ENCODE measurements around the gene ERFL.
A peak's percentile ranks its signal among the peaks of the same experiment; 100 is the strongest.

ERFL gene

DNA sequence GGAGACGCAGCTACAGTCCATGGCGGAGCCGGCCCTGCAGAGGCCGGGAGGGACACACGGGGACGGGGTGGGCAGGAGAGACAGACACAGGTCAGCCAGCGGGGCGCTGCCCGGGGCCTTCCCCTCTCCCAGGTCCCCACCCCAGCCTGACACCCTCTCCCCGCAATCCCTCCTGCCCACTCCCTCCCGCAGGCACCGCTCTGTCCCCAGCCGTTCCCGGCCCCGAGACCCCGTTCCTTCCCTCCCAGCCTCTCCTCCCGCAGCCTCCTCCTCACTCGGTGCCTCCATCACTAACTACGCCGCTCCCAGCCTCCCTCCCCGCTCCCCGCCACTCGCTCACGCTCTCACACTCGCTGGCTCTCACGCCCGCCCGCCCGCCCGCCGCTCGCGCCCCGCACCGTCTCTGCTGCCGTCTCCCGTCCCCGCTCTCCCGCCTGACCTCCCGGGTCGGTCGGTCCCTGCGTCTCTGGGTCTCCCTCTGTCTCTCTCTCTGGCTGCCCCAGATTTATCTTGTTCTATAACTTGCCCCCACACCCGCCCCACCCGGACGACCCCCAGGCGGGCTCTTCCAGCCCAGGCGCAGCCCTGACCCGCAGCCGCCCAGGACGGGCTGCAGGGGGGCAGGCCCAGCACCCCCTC, 15.2 kb downstream of the ERFL start:
- DNase-seq = no peak

- no peak for DNase-seq
Observed at GRCh38 chr19:41911889-41912731, 16.1 kb downstream of the ERFL start.

- DNase-seq = no peak
Observed at GRCh38 chr19:41910992-41911888, 17.0 kb downstream of the ERFL start.

GRCh38 chr19:41910240-41910991, 17.8 kb downstream of the ERFL start:
- DNase-seq = no peak

GRCh38 chr19:41909706-41910105, 18.5 kb downstream of the ERFL start:
- no peak for DNase-seq

DNA sequence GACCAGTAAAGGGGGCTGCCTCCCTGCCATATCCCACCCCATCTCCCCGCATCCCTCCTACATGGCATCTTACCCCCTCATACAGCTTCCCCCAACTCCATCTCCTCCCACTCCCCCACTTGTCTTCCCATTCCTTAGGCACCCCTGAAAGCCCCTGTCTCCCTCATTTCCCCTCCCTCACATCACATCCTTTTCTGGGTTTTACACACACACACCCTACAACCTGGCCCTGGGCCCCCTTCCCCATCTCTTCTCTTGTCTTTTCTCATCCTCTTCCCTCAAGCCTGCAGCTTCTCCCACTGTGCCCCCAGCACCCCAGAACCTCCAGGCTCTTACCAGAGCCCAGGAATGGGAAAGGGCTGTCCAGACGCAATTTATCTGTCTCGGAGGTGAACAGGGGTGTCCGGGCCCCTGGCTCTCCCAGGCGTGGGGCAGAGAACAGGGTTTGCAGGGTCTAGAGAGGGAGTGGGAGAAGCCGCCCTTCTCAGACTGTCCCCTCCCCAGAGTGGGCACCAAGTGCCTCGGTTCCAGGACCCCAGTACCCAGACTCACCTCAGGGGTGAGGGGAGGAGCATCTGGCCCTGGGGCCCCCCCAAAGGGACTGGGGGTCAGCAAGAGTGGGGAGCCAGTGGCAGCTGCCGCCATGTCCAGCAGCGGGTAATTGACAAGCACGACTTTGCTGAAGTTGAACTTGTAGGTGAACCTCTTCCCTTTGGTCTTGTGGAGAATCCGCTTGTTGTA, 19.4 kb downstream of the ERFL start:
- DNase-seq = no peak

- no peak for DNase-seq
Observed at GRCh38 chr19:41907994-41908615, 20.1 kb downstream of the ERFL start.

DNA sequence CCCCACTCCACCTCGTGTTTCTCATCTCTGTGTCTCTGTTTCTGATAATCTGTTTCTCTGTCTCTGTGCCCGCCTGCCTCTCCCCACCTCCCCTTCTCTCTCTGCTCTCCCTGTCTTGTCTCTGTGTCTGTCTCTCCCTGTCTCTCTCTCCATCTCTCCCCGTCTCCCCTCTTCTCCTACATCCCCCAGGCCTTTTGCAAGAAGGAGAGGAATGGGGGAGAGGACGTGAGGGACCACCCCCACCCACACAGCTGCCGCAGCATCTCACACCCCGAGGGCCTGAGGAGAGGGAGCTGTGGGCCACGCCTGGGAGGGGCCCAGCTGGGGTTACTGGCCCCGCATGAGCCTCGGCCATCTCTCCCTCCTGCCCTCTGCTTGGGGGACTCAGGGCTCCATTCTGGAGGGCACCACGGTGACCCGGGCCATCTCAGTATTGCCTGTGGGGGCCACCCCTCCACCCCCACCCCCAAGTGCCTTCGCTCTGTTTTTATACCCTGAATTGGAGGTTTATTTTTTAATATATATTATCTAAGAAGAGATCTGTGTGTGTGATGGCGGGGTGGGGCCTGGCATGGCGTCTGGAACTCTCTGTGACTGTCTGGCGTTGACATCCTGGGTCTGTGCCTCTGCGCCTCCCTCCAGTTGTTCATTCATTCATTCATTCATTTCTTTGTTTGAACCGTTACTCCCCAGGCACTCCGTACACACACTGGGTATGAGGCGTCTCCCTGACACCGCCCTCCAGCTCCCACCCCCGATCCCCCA, 21.2 kb downstream of the ERFL start:
- no peak for DNase-seq

DNA sequence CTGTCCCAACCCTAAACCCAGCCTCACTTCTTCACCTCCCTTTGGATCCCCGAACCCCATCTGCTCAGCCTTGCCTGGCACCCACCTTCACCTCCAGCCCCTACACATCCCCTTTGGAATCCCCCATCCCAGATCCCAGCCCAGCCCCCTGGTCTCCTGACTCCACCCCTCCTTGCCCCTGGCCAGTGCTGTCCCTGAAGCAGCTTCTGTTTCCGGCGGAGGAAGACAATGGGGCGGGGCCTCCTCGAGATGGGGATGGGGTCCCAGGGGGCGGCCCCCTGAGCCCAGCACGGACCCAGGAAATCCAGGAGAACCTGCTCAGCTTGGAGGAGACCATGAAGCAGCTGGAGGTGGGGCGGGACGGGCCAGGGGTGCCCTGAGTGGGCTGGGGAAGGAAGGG, 22.0 kb downstream of the ERFL start:
- no peak for DNase-seq

DNA sequence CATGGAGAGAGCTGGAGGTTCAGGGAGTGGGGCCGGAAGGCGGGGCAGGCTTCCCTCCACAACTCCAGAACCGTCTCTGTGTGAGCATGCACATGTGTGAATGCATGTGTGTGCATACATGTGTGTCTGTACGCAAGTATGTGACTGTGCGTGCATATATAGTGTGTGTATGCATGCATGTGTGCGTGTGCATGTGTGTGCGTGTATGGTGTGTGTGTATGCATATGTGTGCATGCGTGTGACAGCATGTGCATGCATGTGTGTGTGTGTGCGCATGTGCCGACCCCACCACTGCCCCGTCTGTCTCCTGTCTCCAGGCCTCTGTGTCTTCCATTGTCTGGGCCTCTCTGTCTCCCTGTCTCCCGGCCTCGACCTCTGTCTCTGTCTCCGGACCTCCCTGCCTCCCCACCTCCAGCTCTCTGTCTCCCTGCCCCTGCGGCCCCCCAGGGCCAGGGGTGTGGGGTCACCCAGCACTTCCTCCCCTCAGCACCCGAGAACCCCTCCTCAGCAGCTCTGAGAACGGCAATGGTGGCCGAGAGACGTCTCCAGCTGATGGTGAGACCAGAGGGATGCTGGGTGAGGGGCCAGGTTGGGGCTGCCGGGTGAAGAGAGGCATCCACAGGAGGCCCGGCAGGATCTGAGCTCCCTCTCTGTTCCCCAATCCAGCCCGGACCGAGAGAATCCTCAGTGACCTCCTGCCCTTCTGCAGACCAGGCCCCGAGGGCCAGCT, 22.8 kb downstream of the ERFL start:
- no peak for DNase-seq

- peak; percentile 96 for DNase-seq
Observed at GRCh38 chr19:41904118-41904870, 24.0 kb downstream of the ERFL start.

GRCh38 chr19:41903193-41903953, 24.9 kb downstream of the ERFL start:
- no peak for DNase-seq

DNA sequence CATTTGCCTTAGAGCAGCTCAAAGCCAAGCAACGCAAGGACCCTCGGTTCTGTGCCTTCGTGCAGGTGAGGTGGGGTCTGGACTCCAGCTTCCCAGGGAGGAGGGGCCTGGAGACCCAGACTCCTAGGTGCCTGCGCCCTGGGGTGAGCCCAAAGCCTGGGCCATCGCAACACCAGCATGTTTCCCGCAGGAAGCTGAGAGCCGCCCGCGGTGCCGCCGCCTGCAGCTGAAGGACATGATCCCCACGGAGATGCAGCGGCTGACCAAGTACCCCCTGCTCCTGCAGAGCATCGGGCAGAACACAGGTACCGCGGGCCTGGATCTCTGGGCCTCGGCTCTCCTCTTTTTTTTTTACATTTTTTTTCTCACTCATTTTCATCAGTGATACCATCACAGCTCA, 25.7 kb downstream of the ERFL start:
- DNase-seq = no peak

GRCh38 chr19:41901707-41902360, 26.4 kb downstream of the ERFL start:
- DNase-seq = no peak

GRCh38 chr19:41898235-41898634, 30.0 kb downstream of the ERFL start:
- no peak for DNase-seq

GRCh38 chr19:41897820-41898219, 30.4 kb downstream of the ERFL start:
- no peak for DNase-seq

DNA sequence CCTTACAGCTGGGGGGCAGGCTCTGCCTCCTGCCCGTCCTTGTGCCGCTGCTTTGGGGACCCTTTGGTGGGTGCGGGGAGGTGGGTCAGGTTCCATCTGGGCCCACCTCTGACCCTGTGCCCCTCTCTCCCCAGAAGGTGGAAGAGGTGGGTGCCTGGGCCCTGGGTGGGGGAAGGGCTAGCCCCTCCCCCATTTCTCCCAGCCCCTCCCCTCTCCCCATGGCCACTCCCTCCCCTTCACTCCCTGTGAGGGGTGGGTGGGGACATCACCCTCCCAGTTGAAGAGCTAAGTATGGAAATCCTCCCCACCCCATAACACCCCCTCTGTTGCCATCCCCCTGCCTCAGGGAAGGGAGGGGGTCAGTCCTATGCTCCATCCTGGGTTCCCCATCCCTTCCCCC, 31.1 kb downstream of the ERFL start:
- no peak for DNase-seq

- no peak for DNase-seq
Observed at GRCh38 chr19:41896581-41896942, 31.7 kb downstream of the ERFL start.

All from NCI-H146 (cell line).